Measurements from ENCODE around the gene MAST3.
A peak's percentile ranks its signal among the peaks of the same experiment; 100 is the strongest.

The MAST3 gene

DNA sequence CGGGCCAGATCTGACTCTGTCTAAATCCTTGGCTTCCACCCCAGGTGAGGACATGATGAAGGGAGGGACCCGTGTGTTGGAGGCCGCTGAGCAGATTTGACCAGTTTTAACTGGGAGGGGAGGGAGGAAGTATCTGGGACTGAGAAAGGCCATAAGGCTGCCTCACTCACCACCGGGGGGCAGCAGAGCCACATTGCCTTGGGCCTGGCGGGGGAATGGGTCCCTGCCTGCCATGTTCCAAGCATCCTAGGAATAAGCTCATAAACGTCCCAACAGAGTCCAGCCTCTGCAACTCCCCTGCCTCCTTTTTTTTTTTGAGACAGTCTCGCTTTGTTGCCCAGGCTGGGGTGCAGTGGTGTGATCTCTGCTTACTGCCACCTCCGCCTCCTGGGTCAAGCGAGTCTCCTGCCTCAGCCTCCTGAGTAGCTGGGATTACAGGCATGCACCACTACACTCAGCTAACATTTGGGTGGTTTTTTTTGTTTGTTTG lies 15.5 kb downstream of the MAST3 start:
- peak; percentile 51 to 62 for DNase-seq (ENCODE audit: low read depth in 2 of 2)

DNA sequence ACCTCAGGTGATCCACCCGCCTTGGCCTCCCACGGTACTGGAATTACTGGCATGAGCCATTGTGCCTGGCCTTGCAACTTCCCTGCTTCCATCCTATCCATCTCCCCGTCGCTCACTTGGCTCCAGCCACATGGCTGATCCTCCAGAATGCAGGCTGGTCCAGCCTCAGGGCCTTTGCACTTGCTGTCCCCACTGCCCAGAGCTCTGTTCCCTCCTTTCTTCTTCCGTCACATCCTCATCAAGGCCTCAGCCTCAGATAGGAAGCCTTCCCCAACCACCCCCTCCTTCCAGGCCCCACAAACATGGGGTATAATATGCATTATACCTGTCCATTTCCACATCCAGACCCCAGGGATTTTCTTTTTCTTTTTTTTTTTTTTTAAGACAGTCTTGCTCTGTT lies 16.2 kb downstream of the MAST3 start:
- no peak for DNase-seq (ENCODE audit: low read depth in 2 of 2)

DNA sequence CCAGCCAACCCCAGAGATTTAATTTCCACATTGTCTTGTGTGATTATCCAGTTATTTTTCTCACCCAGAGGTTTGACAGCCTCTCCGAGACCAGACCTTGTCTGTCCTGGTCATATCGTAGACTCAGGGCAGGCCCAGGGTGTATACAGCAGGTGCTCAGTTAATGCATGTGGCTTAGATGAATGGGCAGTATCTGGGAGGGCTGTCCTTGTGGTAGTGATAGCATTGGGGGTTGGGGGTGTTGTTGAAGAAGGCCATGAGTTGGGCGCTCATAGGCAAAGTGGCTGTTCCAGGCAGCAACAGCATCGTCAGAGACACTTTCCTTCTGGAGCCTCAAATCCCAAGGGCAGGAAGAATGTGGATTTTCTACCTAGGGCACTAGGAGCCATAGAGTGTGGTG lies 16.9 kb downstream of the MAST3 start:
- no peak for DNase-seq (ENCODE audit: low read depth in 2 of 2)

DNA sequence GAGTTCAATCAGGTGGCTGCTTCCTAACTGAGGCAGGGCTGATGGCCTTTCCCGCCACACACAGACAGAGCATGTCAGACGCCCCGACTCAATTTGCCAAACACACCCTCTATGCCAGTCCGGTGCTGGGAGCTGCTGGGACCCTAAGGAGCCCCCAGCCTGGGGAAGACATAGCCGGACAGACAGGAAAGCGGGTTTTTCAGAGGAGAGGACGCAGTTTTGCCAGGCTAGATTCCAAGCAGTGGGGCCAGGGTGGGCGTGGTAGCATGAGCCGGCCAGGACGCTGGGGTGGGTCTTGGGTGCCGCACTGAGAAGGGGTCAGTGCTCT lies 19.8 kb downstream of the MAST3 start:
- DNase-seq (ENCODE audit: low read depth in 2 of 2), result no peak

DNA sequence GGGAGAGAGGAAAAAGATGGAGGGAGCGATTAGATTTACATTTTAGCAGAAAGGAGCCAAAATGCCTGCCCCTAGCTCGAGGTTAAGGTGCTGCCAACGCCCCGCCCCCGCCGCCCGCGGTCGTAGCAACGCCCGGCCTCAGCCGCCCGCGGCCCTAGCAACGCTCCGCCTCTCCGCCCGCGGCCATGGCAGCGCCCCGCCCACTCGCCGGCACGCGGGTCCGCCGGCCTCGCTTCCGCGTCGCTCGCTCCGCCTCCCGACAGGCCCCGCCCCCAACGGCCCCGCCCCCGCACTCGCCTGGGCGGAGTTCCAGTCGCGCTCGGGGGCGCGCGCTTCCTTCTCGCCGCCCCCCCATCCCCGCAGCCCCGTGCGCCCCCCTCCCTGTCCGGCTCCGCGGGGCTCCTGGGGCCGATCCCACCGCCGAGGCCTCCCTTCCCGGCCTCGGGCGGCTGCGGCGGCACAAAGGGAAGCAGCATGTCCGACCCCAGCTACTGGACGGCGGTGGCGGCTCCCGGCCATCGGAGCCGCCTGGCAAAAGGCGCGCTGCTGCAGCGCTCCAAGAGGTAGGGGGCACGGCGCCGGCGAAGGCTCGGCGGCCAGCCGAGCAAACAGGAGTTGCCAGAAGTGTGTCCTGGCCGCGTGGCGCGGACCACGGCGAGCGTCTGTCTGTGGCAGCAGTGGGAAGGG lies 20.3 kb downstream of the MAST3 start:
- DNase-seq (ENCODE audit: low read depth in 2 of 2), result peak; percentile 91 to 93

DNA sequence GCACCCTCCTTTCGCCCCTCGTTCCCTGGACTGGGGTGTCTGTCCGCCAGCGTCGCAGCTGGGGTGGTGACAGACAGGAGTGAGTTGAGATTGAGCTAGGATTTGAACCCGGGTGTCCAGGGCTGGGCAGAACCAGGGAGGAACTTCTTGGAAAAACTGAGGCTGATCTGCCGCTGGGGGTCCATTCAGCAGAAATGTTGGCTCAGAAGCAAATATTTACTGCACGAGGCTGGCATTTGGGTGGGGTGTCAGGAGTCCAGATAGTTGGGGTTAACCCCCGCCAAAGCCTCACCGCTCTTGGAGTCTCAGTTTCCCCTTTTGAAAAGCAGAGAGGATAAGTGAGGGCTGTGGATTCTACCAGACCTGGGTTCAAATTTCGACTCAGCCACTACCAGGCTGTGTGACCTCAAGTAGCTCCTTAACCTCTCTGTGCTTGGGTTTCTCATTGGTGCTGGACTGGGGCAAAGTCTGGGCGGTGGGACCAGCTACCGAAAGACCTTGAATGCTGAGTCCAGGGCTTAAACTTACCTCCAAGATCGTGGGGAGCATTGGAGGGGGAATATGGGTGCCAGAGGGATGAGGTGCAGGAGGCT lies 20.9 kb downstream of the MAST3 start:
- DNase-seq (ENCODE audit: low read depth in 2 of 2), result no peak

DNA sequence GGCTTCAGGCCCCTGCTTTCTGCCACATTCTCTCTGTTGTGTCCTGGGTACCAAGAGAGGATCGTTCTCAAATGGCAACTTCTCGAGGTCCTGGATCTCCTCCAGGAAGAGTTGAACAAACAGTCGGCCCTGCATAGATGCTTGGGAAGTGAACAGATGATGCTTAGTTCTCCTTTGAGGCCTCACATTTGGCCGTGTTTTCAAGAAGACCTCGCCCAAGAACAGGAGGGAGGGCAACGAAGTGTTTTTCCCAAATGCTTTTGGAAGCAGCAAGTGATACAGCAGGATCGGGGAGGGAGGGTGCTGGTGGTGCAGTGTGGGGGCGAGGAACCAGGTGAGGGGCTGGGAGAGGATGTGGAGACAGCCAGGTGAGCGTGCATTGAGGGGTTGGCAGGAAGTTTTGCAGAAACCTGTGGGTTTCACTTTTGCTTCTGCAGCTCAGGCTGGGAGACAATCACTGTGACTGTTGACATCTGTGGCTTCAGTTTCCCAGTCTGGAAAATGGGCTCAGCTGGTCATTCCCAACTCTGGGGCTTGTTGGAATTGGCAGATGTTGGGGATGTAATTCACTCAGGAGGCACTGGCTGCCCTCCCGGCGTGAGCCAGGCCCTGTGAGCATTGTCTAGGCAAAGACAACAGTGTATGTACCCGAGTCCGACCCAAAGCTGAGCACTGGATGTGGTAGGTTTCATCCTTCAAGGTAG lies 21.6 kb downstream of the MAST3 start:
- DNase-seq (ENCODE audit: low read depth in 2 of 2), result no peak

DNA sequence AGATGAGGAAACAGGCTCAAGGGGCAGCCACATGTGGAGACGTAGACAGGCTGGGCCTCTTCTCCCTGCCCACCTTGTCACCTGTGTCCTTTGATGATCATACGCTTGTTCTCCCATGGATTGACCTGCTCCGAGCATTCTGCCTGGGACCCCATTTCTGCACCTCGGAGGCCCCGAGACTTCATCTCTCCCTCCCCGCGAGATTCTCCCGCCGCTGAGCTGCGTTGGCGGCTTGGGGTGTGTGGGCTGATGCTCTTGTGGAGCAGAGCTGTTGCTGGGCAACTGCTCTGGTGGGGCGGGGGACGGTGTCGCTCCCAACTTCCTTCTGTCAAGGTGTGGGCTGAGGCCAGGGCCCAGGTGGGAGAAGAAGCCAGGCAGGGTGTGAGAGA lies 22.1 kb downstream of the MAST3 start:
- DNase-seq (ENCODE audit: low read depth in 2 of 2), result peak; percentile 40 to 55

DNA sequence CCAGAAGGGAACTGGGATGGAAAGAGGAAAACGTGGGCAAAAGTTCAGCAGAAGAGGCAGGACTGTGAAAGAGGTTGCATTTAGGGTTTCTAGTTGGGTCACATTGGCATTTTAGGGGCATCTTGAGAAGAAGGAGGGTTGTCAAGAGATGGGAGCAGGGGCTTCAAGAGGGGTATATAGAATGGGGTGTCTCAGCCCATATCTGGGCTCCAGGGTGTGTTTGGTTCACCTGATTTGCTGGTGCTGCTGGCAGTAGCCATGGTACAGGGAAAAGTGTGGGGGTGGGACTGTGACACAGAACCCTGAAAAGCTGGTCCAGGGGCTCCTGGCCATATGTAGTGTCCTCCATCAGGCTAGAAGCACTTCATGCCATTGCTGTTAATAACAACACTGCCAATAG lies 22.5 kb downstream of the MAST3 start:
- DNase-seq (ENCODE audit: low read depth in 2 of 2), result no peak

DNA sequence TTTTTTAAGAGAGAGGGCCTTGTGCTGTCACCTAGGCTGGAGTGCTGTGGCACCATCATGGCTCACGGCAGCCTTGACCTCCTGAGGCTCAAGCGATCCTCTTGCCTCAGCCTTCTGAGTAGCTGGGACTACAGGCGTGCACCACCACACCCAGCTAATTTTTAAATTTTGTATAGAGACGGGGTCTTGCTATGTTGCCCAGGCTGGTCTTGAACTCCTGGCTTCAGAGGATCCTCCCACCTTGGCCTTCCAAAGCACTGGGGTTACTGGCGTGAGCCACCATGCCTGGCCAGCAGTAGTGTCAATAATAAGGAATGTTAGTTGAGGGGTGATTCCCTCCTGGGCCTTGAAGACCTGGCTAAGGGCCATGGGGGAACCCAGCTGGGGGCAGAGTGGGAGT lies 23.6 kb downstream of the MAST3 start:
- DNase-seq (ENCODE audit: low read depth in 2 of 2), result no peak

DNA sequence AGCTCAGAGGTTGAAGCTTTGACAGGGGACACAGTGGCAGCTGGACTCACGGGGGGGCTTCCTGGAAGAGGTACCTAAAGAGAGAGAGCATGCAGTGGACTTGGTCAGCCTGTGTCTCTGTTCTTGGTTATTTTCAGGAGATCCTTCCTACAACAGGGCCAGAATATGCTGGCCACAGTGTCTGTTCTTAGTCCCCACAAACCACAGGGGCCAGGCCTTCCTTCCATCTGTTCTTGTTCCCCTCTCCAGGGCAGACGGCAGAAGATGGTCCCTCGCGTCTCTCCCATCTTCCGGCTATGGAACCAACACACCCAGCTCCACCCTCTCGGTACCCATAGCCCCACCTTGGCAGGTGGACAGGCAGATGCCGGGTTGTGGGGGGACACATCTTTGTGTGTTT lies 24.8 kb downstream of the MAST3 start:
- no peak for DNase-seq (ENCODE audit: low read depth in 2 of 2)

DNA sequence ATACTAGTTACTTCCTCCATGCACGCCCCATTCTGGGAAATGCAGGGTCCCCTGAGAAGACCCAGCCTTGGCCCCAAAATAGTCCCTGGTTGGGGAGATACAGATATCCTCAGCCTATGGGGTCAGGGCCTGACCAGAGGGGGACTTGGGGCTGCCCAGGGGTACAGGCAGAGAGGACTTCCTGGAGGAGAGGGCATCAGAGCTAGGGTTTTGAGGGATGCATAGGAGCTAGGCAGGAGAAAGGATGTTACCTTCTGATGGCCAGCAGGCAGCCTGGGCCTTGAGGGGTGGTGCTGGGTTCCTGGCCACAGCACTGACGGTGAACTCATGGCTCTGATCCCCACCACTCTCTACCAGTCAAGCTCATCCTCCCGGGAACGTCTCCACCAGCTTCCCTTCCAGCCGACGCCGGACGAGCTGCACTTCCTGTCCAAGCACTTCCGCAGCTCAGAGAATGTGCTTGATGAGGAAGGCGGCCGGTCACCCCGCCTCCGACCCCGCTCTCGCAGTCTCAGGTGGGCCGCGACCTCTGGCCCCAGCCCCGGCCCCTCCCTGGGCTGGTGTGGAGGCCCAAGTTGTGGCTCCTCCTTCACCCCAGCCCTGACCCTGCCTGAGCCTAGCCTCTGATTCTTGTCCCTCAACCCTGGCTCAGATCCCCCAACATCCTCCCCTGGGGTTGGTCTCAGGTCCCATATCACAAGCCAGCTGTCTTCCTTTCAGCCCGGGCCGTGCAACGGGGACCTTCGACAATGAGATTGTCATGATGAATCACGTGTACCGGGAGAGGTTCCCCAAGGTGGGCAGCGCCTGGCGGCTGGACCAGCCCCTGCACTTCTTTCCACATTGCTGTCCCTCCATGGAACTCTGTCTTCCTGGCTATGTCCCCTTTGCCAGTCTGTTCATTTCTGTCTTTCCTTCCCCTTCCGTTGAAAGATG lies 25.6 kb downstream of the MAST3 start:
- no peak for DNase-seq (ENCODE audit: low read depth in 2 of 2)

DNA sequence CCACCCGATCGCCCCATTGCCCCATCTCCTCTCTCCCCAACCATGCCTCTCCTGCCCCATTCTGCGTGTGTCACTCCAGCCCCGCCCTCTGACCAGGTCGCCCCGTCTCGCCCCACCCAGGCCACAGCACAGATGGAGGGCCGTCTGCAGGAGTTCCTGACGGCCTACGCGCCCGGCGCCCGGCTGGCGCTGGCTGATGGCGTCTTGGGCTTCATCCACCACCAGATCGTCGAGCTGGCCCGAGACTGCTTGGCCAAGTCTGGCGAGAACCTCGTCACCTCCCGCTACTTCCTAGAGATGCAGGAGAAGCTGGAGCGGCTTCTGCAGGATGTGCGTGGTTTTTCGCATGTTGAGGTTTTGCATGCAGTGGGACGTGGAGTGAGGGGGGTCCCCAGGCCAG lies 26.2 kb downstream of the MAST3 start:
- no peak for DNase-seq (ENCODE audit: low read depth in 2 of 2)

DNA sequence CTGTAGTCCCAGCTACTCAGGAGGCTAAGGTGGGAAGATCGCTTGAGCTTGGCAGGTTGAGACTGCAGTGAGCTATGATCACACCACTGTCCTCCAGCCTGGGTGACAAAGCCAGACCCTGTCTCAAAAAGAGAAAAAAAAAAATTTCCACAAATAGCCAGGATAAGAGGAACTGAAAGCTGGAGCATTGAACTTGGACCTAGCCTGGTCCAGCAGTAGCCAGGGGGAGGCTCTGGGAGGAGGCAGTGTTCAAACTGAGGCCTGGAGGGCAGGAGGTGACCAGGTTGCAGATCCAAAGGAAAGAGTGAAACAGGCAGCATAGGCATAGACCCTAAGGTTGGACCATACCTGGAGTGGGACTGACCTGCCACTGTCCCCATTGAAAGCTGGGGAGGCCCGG lies 28.5 kb downstream of the MAST3 start:
- no peak for DNase-seq (ENCODE audit: low read depth in 2 of 2)

DNA sequence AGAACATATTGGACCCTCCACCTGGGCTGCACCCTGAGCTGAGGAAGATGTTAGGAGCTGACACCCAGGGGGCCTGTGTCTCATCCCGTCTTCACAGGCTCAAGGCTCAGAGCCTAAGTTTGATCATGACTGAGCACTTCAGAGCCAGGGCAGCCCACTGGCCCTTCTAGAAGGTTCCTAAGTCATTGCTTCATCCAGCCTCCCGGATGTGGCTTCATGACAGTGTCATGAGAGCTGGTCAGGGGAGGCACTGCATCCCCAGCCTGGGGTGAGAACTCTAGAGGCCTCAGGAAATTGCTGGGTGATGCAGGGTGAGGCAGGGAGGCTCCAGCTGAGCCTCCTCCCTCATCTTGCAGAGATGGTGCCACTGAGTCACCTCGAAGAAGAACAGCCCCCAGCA lies 30.5 kb downstream of the MAST3 start:
- DNase-seq (ENCODE audit: low read depth in 2 of 2), result no peak

DNA sequence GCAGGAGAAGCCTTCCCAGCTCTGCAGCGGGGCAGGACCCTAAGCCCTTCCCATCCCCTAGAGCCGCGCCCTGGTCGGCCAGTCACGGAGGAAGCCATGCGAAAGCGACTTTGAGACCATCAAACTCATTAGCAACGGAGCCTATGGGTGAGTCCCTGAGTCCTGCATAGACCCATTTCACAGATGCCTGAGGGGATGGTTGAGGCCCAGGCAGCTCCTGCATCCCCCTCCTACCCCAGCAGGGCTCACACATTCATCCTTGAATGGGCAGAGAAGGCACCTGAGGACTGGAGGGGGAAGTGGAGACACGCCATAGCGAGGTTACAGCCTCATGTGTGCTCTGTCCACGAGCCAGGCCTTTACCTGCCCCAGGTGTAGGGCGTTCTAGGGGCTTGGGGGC lies 31.2 kb downstream of the MAST3 start:
- no peak for DNase-seq (ENCODE audit: low read depth in 2 of 2)

DNA sequence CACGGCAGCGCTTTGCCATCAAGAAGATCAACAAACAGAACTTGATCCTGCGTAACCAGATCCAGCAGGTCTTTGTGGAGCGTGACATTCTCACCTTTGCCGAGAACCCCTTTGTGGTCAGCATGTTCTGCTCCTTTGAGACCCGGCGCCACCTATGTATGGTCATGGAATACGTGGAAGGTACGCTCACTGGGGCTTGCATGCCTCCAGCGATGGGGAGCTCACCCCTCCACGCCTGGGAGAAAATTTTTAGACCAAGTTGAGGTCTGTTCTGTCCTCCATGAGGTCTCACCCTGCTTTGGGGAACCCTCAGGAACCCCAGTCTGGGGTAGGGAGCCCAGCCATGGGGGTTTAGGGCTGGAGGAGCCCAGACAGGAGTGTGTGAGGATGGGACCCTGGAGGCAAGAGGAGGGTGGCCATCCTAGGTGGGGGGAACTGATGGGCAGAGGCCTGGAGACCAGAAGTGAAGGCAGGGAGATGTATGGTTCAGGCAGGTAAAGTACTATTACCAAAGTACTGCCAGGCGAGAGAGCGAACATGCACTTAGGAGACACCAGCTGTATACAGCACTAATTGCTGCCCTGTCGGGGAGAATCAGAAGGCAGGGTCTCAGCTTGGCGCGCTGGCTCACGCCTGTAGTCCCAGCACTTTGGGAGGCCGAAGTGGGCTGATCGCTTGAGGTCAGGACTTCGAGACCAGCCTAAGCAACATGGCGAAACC lies 33.1 kb downstream of the MAST3 start:
- DNase-seq (ENCODE audit: low read depth in 2 of 2), result no peak

DNA sequence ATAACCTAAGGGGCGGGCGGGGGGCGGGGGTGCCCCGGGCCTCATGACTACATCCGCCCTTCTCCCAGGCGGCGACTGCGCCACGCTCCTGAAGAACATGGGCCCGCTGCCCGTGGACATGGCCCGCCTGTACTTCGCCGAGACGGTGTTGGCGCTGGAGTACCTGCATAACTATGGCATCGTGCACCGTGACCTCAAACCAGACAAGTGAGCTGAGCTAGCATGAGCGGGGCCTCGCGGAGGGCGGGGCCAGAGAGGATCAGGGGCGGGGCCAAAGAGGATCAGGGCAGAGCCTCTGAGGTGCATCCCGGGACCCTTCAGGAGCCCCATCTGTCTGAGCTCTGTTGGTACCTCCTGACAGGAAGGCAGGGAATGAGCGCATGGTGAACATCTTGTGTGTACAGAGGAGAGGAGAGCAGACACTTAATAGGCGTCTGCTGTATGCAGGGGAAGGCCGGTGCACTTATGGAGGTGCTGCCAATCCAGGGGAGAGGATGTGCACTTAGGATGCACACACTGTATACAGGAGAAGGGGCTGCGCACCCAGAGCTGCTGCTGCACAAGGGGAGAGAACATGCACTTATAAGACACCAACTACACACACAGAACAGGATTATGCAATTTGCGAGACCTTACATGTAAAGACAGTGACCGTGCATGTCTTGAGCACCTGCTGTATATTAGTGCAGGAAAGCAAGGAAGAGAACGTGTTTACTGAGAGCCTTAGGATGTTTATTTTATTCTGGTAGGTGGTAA lies 34.4 kb downstream of the MAST3 start:
- no peak for DNase-seq (ENCODE audit: low read depth in 2 of 2)

DNA sequence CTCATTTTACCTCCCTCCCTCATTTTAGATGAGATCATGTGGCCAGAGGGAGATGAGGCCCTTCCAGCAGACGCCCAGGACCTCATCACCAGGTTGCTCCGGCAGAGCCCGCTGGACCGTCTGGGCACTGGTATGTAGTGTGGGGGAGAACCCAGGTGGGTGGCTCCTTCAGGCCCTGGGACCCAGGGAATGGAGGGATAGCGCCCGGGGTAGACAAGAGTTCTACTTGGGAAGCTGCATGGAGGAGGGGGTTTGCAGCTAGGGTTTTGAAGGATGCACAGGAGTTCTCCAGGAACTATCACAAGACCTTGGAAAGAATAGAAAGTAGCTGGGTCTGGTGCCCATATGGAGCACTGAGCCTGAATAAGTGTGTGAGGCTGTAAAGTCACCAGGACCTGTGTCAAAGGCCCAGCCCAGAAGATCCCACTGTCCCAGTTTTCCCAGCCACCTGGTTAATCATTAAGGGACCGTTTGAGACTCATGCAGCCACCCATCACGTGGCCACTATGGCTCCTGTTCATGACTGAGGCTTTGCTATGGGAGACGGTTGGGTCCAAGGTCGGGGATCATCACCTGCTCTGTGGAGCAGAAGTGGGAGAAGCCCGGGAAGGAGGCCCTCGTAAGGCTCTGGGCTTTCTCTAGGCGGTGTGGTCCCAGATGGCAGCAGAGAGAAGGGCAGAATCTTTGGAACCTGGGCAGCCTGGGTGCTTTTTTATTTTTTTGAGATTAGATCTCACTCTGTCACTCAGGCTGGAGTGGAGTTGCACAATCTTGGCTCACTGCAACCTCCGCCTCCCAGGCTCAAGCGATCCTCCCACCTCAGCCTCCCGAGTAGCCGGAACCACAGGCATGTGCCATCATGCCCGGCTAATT lies 38.4 kb downstream of the MAST3 start:
- DNase-seq (ENCODE audit: low read depth in 2 of 2), result no peak

DNA sequence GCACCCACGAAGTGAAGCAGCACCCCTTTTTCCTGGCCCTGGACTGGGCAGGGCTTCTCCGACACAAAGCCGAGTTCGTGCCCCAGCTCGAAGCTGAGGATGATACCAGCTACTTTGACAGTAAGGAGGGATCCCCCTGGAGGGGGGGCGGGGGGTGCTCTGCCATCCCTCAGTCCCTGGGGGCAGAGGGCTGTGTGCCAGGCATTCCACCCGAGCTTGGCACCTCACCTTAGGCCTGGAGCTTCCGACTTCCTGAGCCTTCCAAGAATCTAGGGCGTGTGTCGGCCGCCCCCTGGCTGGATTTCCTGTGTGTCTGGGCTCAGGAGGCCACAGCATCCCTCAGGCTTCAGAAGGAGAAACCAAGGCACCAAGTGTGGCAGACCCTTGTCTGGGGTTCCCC lies 39.7 kb downstream of the MAST3 start:
- no peak for DNase-seq (ENCODE audit: low read depth in 2 of 2)

All from stimulated activated CD8-positive, alpha-beta memory T cell treated with anti-CD3 and anti-CD28 coated beads, Interleukin-15, amount 100 ng/mL, for 48 hours (primary cell).